ENCODE data around the gene DUSP28.

DUSP28 gene

GRCh38 chr2:240601061-240601830 is 41.1 kb downstream of the DUSP28 start:
- no peak for DNase-seq (ENCODE audit: low read depth)

DNA sequence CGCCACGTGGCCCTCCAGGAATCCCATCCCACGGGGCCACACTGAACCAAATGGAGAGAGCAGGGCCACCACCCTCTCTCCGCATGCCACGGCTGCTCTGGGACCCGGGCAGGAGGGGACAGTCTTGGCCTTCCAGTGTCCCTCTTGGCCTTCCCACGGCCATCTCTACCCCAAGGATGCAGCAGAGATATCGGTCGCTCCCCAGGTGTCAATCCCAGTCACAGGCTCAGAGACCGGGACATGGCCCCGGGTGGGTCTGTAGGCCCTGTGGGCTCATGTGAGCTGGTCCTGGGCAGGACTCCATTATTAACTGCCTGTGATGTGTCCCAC is 41.6 kb downstream of the DUSP28 start:
- DNase-seq (ENCODE audit: low read depth), result no peak

GRCh38 chr2:240602266-240603050 is 42.3 kb downstream of the DUSP28 start:
- no peak for DNase-seq (ENCODE audit: low read depth)

DNA sequence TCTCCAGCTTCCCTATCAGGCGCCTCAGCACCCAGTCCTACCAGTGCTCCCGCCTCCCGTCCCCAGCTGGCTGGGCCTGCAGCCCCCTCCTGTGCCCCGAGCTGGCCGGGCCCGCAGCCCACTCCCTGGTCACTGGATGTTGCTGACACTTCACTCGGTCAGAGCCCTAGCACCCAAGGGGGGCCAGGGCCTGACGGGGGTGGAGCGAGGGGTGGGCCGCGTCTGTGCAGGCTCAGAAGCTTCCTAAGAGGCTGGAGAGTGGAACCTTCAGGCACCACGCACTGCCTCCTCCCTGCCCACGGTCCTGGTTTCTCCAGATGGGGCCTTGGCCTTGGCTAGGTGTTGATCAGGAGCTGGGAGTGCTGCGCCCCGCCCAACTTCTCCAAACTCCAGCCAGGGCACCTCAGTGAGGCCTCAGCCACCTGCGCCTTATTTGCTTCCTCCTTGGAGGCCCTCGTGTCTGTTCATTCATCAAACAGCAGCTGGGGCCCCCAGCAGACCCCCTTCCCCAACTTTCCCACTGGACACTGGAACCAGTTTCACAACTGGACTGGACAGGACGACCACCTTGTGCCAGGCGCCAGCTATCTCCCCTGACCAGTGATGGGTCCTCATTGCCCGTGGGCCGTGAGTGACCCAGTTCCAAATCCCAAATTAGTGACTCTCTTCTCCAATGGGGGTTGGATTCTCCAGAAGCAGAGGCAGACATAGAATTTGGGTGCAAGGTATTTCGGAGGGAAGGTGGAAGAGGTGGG is 43.1 kb downstream of the DUSP28 start:
- DNase-seq (ENCODE audit: low read depth), result no peak

GRCh38 chr2:240603846-240604245 is 43.7 kb downstream of the DUSP28 start:
- DNase-seq (ENCODE audit: low read depth), result no peak

DNA sequence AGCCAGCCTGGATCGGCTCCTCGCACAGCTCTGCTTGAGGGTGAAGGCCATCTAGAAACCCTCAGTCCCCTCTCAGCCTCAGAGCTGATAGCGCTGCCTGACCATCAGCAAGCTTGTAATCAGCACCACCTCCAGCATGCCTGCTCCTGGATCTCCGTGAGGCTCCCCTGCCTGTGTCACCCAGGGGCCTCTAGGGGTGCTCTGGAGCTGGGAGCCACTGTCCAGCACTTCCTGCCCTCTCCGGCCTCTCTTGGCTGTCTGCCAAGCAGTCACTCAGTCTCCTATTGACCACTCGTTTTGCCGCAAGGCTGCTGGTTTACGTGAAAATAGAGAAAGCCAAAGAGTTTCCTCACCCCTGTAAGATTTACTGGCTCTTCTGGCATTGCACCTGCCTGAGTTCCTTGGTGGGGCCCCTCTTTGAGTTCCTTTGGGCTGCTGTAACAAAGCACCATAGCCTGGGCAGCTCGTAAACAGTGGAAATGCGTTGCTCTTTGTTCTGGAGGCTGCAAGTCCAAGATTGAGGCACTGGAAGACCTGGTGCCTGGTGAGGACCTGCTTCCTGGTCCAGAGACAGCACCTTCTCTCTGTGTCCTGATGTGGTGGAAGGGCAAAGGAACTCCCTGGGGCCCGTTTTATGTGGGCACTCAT is 44.3 kb downstream of the DUSP28 start:
- DNase-seq (ENCODE audit: low read depth), result no peak

GRCh38 chr2:240604939-240605716 is 45.0 kb downstream of the DUSP28 start:
- DNase-seq (ENCODE audit: low read depth), result no peak

- DNase-seq (ENCODE audit: low read depth), result no peak
These were observed 45.9 kb downstream of the DUSP28 start for GRCh38 chr2:240605867-240606743.

DNA sequence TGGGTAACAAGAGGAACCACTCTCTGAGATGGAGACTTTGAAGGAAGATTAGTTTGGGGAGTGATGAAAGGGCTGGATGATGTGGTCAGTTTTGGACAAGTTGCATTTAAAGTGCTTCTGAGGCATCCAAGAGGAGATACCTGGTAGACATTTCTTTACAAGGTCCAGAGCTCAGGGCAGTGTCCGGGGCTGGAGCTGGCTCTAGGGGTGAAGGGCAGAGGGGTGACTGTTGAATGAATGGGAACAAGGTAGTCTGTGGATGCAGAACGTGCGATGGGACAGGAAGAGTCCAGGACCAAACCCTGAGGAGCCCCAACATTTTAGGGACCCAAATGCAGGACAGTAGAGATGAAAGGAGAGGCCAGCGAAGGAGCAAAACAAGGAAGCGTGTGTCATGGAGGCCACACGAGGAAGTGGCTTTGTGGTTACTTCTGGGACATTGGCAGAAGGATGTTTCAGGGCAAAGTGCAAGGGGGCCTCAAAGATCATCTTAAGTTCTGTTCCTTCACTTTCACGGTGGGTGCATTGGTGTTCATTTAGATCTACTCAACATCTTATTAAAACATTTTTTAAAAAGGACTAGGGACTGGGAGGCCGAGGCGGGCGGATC is 51.5 kb downstream of the DUSP28 start:
- no peak for DNase-seq (ENCODE audit: low read depth)

Measured in activated T-cell treated with anti-CD3 and anti-CD28 coated beads for 48 hours (primary cell).